Measurements from ENCODE around the gene PDLIM7. TPM values are rescaled to one million over a fixed set of nuclear protein-coding genes. Genes with fewer than 3 reads are reported as not detected.

The PDLIM7 gene, protein sequence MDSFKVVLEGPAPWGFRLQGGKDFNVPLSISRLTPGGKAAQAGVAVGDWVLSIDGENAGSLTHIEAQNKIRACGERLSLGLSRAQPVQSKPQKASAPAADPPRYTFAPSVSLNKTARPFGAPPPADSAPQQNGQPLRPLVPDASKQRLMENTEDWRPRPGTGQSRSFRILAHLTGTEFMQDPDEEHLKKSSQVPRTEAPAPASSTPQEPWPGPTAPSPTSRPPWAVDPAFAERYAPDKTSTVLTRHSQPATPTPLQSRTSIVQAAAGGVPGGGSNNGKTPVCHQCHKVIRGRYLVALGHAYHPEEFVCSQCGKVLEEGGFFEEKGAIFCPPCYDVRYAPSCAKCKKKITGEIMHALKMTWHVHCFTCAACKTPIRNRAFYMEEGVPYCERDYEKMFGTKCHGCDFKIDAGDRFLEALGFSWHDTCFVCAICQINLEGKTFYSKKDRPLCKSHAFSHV
- total RNA-seq (2013; cell fraction: nucleolus; rRNA removed): 37.7 and 45.6 TPM in 2 replicates
- total RNA-seq (2014; rRNA removed) (15.5 and 18.2 TPM in 2 replicates), total RNA-seq (2014; rRNA removed; fragmentation: Illumina TruSeq; extraction: Trizol) (6.2 and 7.6 TPM in 2 replicates), total RNA-seq (2021) (30.3 and 36.6 TPM in 2 replicates), polyA plus RNA-seq (2011; rRNA removed) (10.2 and 23.1 TPM in 2 replicates), polyA plus RNA-seq (2014; fragmentation: Illumina TruSeq; extraction: Trizol) (1.1 and 5.1 TPM in 2 replicates), polyA plus RNA-seq (2014; fragmentation: Nextera tagmentation; extraction: Ambion mirVana) (1 to 10 TPM in 1 of 2 experiments, under 1 TPM in 1; 0.82 to 2.3 TPM), polyA plus RNA-seq (2014; rRNA removed) (33.3 and 47.9 TPM in 2 replicates), polyA plus RNA-seq (2016; fragmentation: Nextera tagmentation; extraction: Ambion mirVana) (10 to 100 TPM; 35.3 to 35.8 TPM), polyA minus RNA-seq (2011; rRNA and poly(A)+ RNA removed) (15.1 and 21.8 TPM in 2 replicates), Bru-seq, nascent RNA (percentile 61 among the genes with signal in this experiment), BruChase-seq, experiment 1, labeled RNA remaining after a 6-hour chase (percentile 62 among the genes with signal in this experiment), BruChase-seq, experiment 2, labeled RNA remaining after a 2-hour chase (percentile 59 among the genes with signal in this experiment)
- 8.6 TPM for polyA plus RNA-seq (2011; ENCODE audit: low read depth)
- polyA plus RNA-seq (2011; cell fraction: cytosol; rRNA removed): 30.5 and 48.8 TPM in 2 replicates
- 173 and 211 TPM in 2 replicates for polyA plus RNA-seq (2011; cell fraction: nucleus; rRNA removed)
- polyA plus RNA-seq (2012): 21.0 and 23.7 TPM in 2 replicates
- polyA minus RNA-seq (2011; cell fraction: cytosol; rRNA and poly(A)+ RNA removed): 16.8 and 19.9 TPM in 2 replicates
- polyA minus RNA-seq (2011; cell fraction: nucleus; rRNA and poly(A)+ RNA removed): 27.6 and 54.2 TPM in 2 replicates
- long read RNA-seq, experiment 1, transcript PDLIM7-202 (13 exons, 1,689 nt): major isoform, 32 of 50 reads
- long read RNA-seq, experiment 1, partial matches to known transcripts: 5 of 50 reads
- long read RNA-seq, experiment 1, other reads (novel, unspliced or antisense): 10 of 50 reads
- long read RNA-seq, experiment 2, partial matches to known transcripts: 0 of 4 reads
- long read RNA-seq, experiment 2, other reads (novel, unspliced or antisense): 0 of 4 reads

DNA sequence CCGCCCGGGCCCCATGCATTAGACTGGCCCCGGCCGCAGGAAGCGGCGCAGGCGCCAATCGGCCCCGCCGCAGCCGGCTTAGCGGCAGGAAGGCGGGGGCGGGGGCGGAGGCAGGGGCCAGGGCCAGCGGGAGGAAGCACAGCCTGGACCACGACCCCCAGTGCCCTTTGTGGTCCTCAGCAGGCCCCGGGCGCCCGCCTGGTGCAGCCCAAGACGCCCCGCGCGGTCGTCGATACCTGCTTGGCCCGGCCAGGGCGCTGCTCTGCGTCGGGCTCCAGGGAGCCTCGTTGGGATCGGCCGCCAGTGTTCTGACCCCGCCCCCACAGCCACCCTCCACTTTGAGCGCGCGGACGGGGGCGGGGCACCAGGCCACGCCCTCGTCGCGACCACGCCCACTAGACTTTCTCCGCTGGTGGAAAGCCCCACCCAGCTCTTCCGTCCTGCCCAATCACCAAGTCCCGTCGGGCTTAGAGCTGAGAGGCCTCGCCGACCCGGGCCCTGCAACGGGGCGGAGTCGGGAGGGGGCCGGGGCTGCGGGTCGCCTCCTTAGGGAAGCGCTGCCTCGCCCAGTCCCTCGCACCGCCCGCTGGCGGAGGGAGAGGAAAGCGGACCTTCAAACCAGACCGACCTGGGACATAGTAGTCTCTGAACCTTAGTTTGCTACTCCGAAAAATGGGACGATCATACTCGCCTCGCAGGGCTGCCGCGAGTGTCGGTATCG lies at the start of gene PDLIM7:
PDLIM7 (minus strand) TSS at position 313 of the 721 bp plus-strand sequence. CDS start 1,092 bp downstream, outside the sequence.
- RAD21 ChIA-PET (ENCODE audit: unreplicated experiment): interaction anchor here (0.7 to 1.8 kb wide), 10 partner anchors 10 to 108 kb away, joined by 3 to 17 read pairs (median 6); no protein-coding TSS in a partner anchor
- TF ChIP-seq SIN3A (IDR thresholded peaks at IDR 0.05; ENCODE audit: low read depth, low read length): no peak
- TF ChIP-seq RELA (IDR thresholded peaks at IDR 0.05; ENCODE audit: borderline replicate concordance, partially characterized antibody): no peak
- peak; percentile 85; the same call in 1 of the 2 replicates for TF ChIP-seq POLR2AphosphoS2 (IDR thresholded peaks at IDR 0.05; ENCODE audit: low read depth, low read length)
- no peak for TF ChIP-seq NR2C1 (IDR thresholded peaks at IDR 0.05)
- TF ChIP-seq, protein P1, sequence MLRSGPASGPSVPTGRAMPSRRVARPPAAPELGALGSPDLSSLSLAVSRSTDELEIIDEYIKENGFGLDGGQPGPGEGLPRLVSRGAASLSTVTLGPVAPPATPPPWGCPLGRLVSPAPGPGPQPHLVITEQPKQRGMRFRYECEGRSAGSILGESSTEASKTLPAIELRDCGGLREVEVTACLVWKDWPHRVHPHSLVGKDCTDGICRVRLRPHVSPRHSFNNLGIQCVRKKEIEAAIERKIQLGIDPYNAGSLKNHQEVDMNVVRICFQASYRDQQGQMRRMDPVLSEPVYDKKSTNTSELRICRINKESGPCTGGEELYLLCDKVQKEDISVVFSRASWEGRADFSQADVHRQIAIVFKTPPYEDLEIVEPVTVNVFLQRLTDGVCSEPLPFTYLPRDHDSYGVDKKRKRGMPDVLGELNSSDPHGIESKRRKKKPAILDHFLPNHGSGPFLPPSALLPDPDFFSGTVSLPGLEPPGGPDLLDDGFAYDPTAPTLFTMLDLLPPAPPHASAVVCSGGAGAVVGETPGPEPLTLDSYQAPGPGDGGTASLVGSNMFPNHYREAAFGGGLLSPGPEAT (IDR thresholded peaks at IDR 0.05; ENCODE audit: low read depth): peak; percentile 26; the same call in 1 of the 2 replicates
- TF ChIP-seq IKZF1 (conservative IDR thresholded peaks at IDR 0.05): peak; percentile 75
- TF ChIP-seq ATF2 (IDR thresholded peaks at IDR 0.05; ENCODE audit: low read length): no peak
- TF ChIP-seq KLF5 (IDR thresholded peaks at IDR 0.05; ENCODE audit: partially characterized antibody): peak; percentile 17
- TF ChIP-seq ZZZ3 (IDR thresholded peaks at IDR 0.05; ENCODE audit: control insufficient read depth, insufficient read length, low read depth): no peak
- TF ChIP-seq RB1 (IDR thresholded peaks at IDR 0.05; ENCODE audit: borderline replicate concordance): no peak; the same call in 1 of the 2 replicates
- TF ChIP-seq BHLHE40 (IDR thresholded peaks at IDR 0.05; ENCODE audit: borderline replicate concordance in 1 of 2, low read depth in 2 of 2, low read length in 1 of 2): peak in 1 of 2 experiments; percentile 59; a peak in 2 of 4 replicates
- TF ChIP-seq CREB1 (IDR thresholded peaks at IDR 0.05; ENCODE audit: low read depth): peak; percentile 37; the same call in 1 of the 2 replicates
- peak; percentile 73; the same call in 1 of the 2 replicates for TF ChIP-seq SMAD5 (IDR thresholded peaks at IDR 0.05; ENCODE audit: low read depth)
- TF ChIP-seq ATF7 (IDR thresholded peaks at IDR 0.05; ENCODE audit: low read depth): no peak

More for the DNA sequence above, at the start of gene PDLIM7:
- Histone ChIP-seq H3K9me3 (replicated peaks; ENCODE audit: control insufficient read depth, insufficient read depth, low read length) (no peaks in the 10 kb centered on the region), H3K4me3 (peak within 1 kb of the TSS; percentile 86), H3K4me1 (ENCODE audit: control insufficient read depth, insufficient read depth, low read length) (peaks cover 42% of the 10 kb centered on the region), H3K79me2 (ENCODE audit: control insufficient read depth, insufficient read depth, low read length) (peaks cover 6% of the 10 kb centered on the region), H2AFZ (ENCODE audit: control insufficient read depth, low read depth, low read length) (peak within 1 kb of the TSS; percentile 76), H3K27ac (ENCODE audit: control insufficient read depth, insufficient read depth) (peak within 1 kb of the TSS; percentile 74), H3K36me3 (ENCODE audit: control insufficient read depth in 2 of 2, insufficient read depth in 2 of 2, low read length in 1 of 2) (no peaks in the 10 kb centered on the region; a peak in 1 of 4 replicates), H3K4me2 (ENCODE audit: control insufficient read depth, insufficient read depth) (peak within 1 kb of the TSS; percentile 90), H3K27me3 (replicated peaks in 1 of 2; ENCODE audit: control insufficient read depth in 2 of 2, insufficient read depth in 2 of 2, low read length in 1 of 2) (no peaks in the 10 kb centered on the region; a peak in 1 of 4 replicates), H4K20me1 (ENCODE audit: control insufficient read depth, insufficient read depth) (no peaks in the 10 kb centered on the region), H3K9ac (ENCODE audit: control insufficient read depth, insufficient read depth, low read length) (peak within 1 kb of the TSS; percentile 68)
- ATAC-seq: peak; percentile 81
- SMC1A ChIA-PET (ENCODE audit: uncharacterized antibody, unreplicated experiment): interaction anchor here (0.7 to 2.2 kb wide), 10 partner anchors 11 to 962 kb away, joined by 3 to 10 read pairs (median 4); no protein-coding TSS in a partner anchor
- BruUV-seq (replicated peaks): TSS peak; percentile 54
- CTCF ChIA-PET: interaction anchor here (0.7 to 4.9 kb wide), 12 partner anchors 9 to 188 kb away, joined by 3 to 24 read pairs (median 5); partner anchors contain the start of genes DOK3 and F12
- FAIRE-seq: peak; percentile 98
- DNase-seq (ENCODE audit: low read depth, low spot score): peak; percentile 77
- in situ Hi-C loops (cut with MboI): no loop called here
- WGBS (ENCODE audit: insufficient coverage, insufficient replicate concordance, low lambda C conversion rate, missing lambda C conversion rate): 1% methylated on average over 54 of the region's 73 CpGs
- intact Hi-C loops (cut with micrococcal nuclease; ENCODE audit: unreplicated experiment): loop anchor here (1.0 kb wide), 1 partner anchor 40 kb away; no protein-coding TSS in a partner anchor
- POLR2A ChIA-PET: interaction anchor here (0.5 to 4.2 kb wide), 13 partner anchors 11 to 345 kb away, joined by 3 to 19 read pairs (median 4); partner anchors contain the start of genes DOK3 and GRK6

Data from GM12878 (cell line).